Neural cell (in vitro differentiated cells): ENCODE results near the gene PDE4D. TPM values are rescaled to one million over a fixed set of nuclear protein-coding genes. Genes with fewer than 3 reads are reported as not detected.

Experiments used
- H2AFZ ChIP-seq: fragments of 200-600, 300-800 bp; sonication (generic), shearing (Covaris generic); 2 replicates; pipeline ENCODE4 v1.6.0; 2014; ENCODE audit warnings: low read depth, mild to moderate bottlenecking, antibody characterized with exemption, low read length, moderate library complexity
- H3F3A ChIP-seq: fragments of 200-600 bp; shearing (Covaris generic); 2 replicates; pipeline ENCODE4 v1.6.1; 2016; ENCODE audit warnings: mild to moderate bottlenecking, moderate library complexity, mixed read lengths, antibody characterized with exemption, low read length; ENCODE audit not compliant: insufficient read depth, poor library complexity, severe bottlenecking
- H3K27ac ChIP-seq: fragments of 200-600, 300-800 bp; sonication (generic), shearing (Covaris generic); 2 replicates; pipeline ENCODE4 v1.5.1; 2014; ENCODE audit warnings: mild to moderate bottlenecking, low read length, moderate library complexity
- H3K27me3 ChIP-seq: fragments of 300-800, 200-600 bp; sonication (generic), shearing (Covaris generic); 2 replicates; pipeline ENCODE4 v1.6.0; 2014; ENCODE audit warnings: mild to moderate bottlenecking, low read depth, low read length, moderate library complexity; ENCODE audit not compliant: insufficient read depth
- H3K36me3 ChIP-seq: fragments of 300-800, 200-600 bp; sonication (generic), shearing (Covaris generic); 2 replicates; pipeline ENCODE4 v1.5.1; 2014; ENCODE audit warnings: mild to moderate bottlenecking, antibody characterized with exemption, low read length, moderate library complexity; ENCODE audit not compliant: insufficient read depth
- H3K4me2 ChIP-seq: fragments of 300-800, 200-600 bp; sonication (generic), shearing (Covaris generic); 2 replicates; pipeline ENCODE4 v1.6.0; 2014; ENCODE audit warnings: mild to moderate bottlenecking, low read length
- H3K4me3 ChIP-seq: fragments of 300-800, 200-600 bp; sonication (generic), shearing (Covaris generic); 2 replicates; pipeline ENCODE4 v1.5.1; 2014; ENCODE audit warnings: mild to moderate bottlenecking, low read length, moderate library complexity
- H3K79me2 ChIP-seq: fragments of 200-600 bp; shearing (Covaris generic); replicated peaks from 2 replicates; pipeline ENCODE4 v1.6.0; 2014; ENCODE audit warnings: mild to moderate bottlenecking, low read length, moderate library complexity; ENCODE audit not compliant: insufficient read depth
- H3K9ac ChIP-seq: fragments of 300-800, 200-600 bp; sonication (generic), shearing (Covaris generic); 2 replicates; pipeline ENCODE4 v1.6.1; 2016; ENCODE audit warnings: mild to moderate bottlenecking, low read length, mixed read lengths
- H3K9me2 ChIP-seq: fragments of 200-600 bp; shearing (Covaris generic); 2 replicates; pipeline ENCODE4 v1.6.1; 2016; ENCODE audit warnings: mild to moderate bottlenecking, low read length, mixed read lengths; ENCODE audit not compliant: insufficient read depth
- H3K9me3 ChIP-seq: fragments of 200-600, 300-800 bp; sonication (generic), shearing (Covaris generic); 2 replicates; pipeline ENCODE4 v1.6.1; 2016; ENCODE audit warnings: mild to moderate bottlenecking, mixed run types, low read length, moderate library complexity, mixed read lengths
- H4K20me1 ChIP-seq: fragments of 200-600 bp; shearing (Covaris generic); 2 replicates; pipeline ENCODE4 v1.6.1; 2016; ENCODE audit warnings: mild to moderate bottlenecking, mixed run types; ENCODE audit not compliant: insufficient read depth
- CTCF ChIP-seq: fragments of 450-650 bp; IDR thresholded peaks from 2 replicates; pipeline ENCODE4 v1.5.1; 2014; ENCODE audit warnings: antibody characterized with exemption, mild to moderate bottlenecking, moderate library complexity; ENCODE audit not compliant: poor library complexity, severe bottlenecking
- EP300 ChIP-seq: fragments of 450-650 bp; conservative IDR thresholded peaks from 2 replicates; pipeline ENCODE4 v1.6.1; 2014; ENCODE audit warnings: antibody characterized with exemption, mild to moderate bottlenecking, moderate library complexity; ENCODE audit not compliant: poor library complexity, severe bottlenecking
- EZH2 ChIP-seq: fragments of 200-600, 300-800 bp; shearing (Covaris generic), sonication (generic); IDR thresholded peaks from 2 replicates; pipeline ENCODE4 v1.6.1; 2014; ENCODE audit warnings: antibody characterized with exemption, low read length, borderline replicate concordance, mild to moderate bottlenecking; ENCODE audit not compliant: insufficient read depth, poor library complexity, severe bottlenecking
- MXI1 ChIP-seq: fragments of 450-650 bp; conservative IDR thresholded peaks from 2 replicates; pipeline ENCODE4 v1.6.1; 2014; ENCODE audit warnings: antibody characterized with exemption, mild to moderate bottlenecking; ENCODE audit not compliant: poor library complexity, severe bottlenecking
- POLR2AphosphoS5 ChIP-seq: IDR thresholded peaks from 2 replicates; pipeline ENCODE4 v1.6.1; 2012
- RAD21 ChIP-seq: fragments of 450-650 bp; conservative IDR thresholded peaks from 2 replicates; pipeline ENCODE4 v1.6.1; 2014; ENCODE audit warnings: antibody characterized with exemption, mild to moderate bottlenecking, moderate library complexity
- REST ChIP-seq: IDR thresholded peaks from 2 replicates; pipeline ENCODE4 v1.6.1; 2012; ENCODE audit warnings: borderline replicate concordance
- SMC3 ChIP-seq: fragments of 450-650 bp; conservative IDR thresholded peaks from 2 replicates; pipeline ENCODE4 v1.6.1; 2014; ENCODE audit warnings: antibody characterized with exemption, mild to moderate bottlenecking, moderate library complexity; ENCODE audit not compliant: poor library complexity
- TAF1 ChIP-seq: IDR thresholded peaks from 2 replicates; pipeline ENCODE4 v1.6.1; 2012; ENCODE audit warnings: low read depth
- polyA plus RNA-seq: library from polyadenylated mRNA; depleted of rRNA; stranded (reverse); fragments of >200 nt; gene quantifications from 2 replicates; pipeline ENCODE4 v1.2.3, GENCODE V29; 2014

The PDE4D gene
- polyA plus RNA-seq, 1 donor from 2014 or later: 42.8 TPM

- Histone ChIP-seq H3K36me3 (no peaks in the 10 kb centered on the region), H3K9me2 (no peaks in the 10 kb centered on the region), H3K27ac (no peak overlapping the region), H2AFZ (no peak overlapping the region), H3F3A (no peaks in the 10 kb centered on the region), H3K9me3 (no peaks in the 10 kb centered on the region), H3K4me2 (no peak overlapping the region), H3K79me2 (no peaks in the 10 kb centered on the region), H4K20me1 (no peaks in the 10 kb centered on the region), H3K4me3 (no peak overlapping the region), H3K27me3 (no peaks in the 10 kb centered on the region), H3K9ac (no peak overlapping the region)
- no peak for TF ChIP-seq RAD21
- TF ChIP-seq SMC3: no peak
- no peak for TF ChIP-seq POLR2AphosphoS5
- TF ChIP-seq EP300: no peak
- no peak for TF ChIP-seq EZH2
- TF ChIP-seq TAF1: no peak
- no peak for TF ChIP-seq MXI1
Measured at GRCh38 chr5:59645380-59645779, 248.1 kb downstream of the PDE4D start.

GRCh38 chr5:59640411-59640810 is 253.1 kb downstream of the PDE4D start:
- H3K4me3 ChIP-seq: no peak overlapping the region
- TF ChIP-seq TAF1: no peak
- no peak for TF ChIP-seq CTCF
- TF ChIP-seq RAD21: no peak
- no peak for TF ChIP-seq MXI1
- TF ChIP-seq SMC3: no peak
- TF ChIP-seq EZH2: no peak
- no peak for TF ChIP-seq EP300
- no peak for TF ChIP-seq REST
- TF ChIP-seq POLR2AphosphoS5: no peak
- H3K9ac ChIP-seq: no peak overlapping the region
- H3F3A ChIP-seq: no peaks in the 10 kb centered on the region
- no peaks in the 10 kb centered on the region for H3K9me3 ChIP-seq
- H3K27me3 ChIP-seq: no peaks in the 10 kb centered on the region
- no peaks in the 10 kb centered on the region for H3K79me2 ChIP-seq
- H3K9me2 ChIP-seq: no peaks in the 10 kb centered on the region
- H3K4me2 ChIP-seq: no peak overlapping the region
- no peaks in the 10 kb centered on the region for H3K36me3 ChIP-seq
- no peak overlapping the region for H3K27ac ChIP-seq
- no peak overlapping the region for H2AFZ ChIP-seq
- H4K20me1 ChIP-seq: no peaks in the 10 kb centered on the region
